ENCODE measurements around the gene NPDC1. TPM values are rescaled to one million over a fixed set of nuclear protein-coding genes. Genes with fewer than 3 reads are reported as not detected.

Gene NPDC1
- total and polyA plus RNA-seq, 2 of the 8 experiments (the other 6 are each of a cell fraction or from before 2014, with no cell fraction given) = 26.2 to 44.1 TPM

- H3K18ac ChIP-seq (ENCODE audit: extremely low read depth, low read length) = peak within 1 kb of the TSS; percentile 81
- H4K5ac ChIP-seq (ENCODE audit: insufficient read length, low read depth, low read length) = peak within 1 kb of the TSS; percentile 39
- H2BK15ac ChIP-seq (ENCODE audit: low read length) = peak within 1 kb of the TSS; percentile 98
- H3K79me1 ChIP-seq (ENCODE audit: low read depth, low read length) = peaks cover 2% of the 10 kb centered on the region; the same call in 1 of the 2 replicates
- POLR2A ChIA-PET (ENCODE audit: partially characterized antibody) = interaction anchor here (0.6 to 2.0 kb wide), 10 partner anchors 11 to 172 kb away, joined by 3 to 5 read pairs (median 4); partner anchors contain the start of gene MAN1B1
- no peaks in the 10 kb centered on the region for H3K36me3 ChIP-seq (ENCODE audit: control insufficient read depth in 2 of 4, insufficient read depth in 4 of 4, low read length in 3 of 4)
- peaks cover 13% of the 10 kb centered on the region for H3K23me2 ChIP-seq (ENCODE audit: low read depth, low read length)
- no peak within 1 kb of the TSS for H3K14ac ChIP-seq (ENCODE audit: insufficient read length)
- H2BK12ac ChIP-seq (ENCODE audit: low read depth, low read length) = peak within 1 kb of the TSS; percentile 98; the same call in 1 of the 2 replicates
- CTCF ChIA-PET (ENCODE audit: partially characterized antibody) = interaction anchor here (0.6 to 13.5 kb wide), 21 partner anchors 7 to 313 kb away, joined by 3 to 291 read pairs (median 5); partner anchors contain the start of genes ABCA2, ENTPD2, FUT7 and MAN1B1
- H3K23ac ChIP-seq (ENCODE audit: insufficient read length) = no peak within 1 kb of the TSS
- H2BK120ac ChIP-seq (replicated peaks; ENCODE audit: low read depth, low read length) = peak within 1 kb of the TSS; percentile 83
- H3K9me3 ChIP-seq (ENCODE audit: insufficient read depth in 2 of 2, low read depth in 1 of 2, low read length in 1 of 2) = no peaks in the 10 kb centered on the region
- H4K20me1 ChIP-seq (replicated peaks in 1 of 2; ENCODE audit: control insufficient read depth in 1 of 2, insufficient read depth in 2 of 2, low read length in 2 of 2) = peaks cover 23 to 25% of the 10 kb centered on the region in 2 experiments
- H3K27ac ChIP-seq (ENCODE audit: low read depth, low read length) = no peak within 1 kb of the TSS; the same call in 1 of the 2 replicates
- H3K27me3 ChIP-seq (replicated peaks in 1 of 4; ENCODE audit: control insufficient read depth in 3 of 4, extremely low read depth in 1 of 4, insufficient read depth in 3 of 4, low read length in 3 of 4) = peaks cover 0 to 18% (median 7%) of the 10 kb centered on the region in 4 experiments; a peak in 5 of 7 replicates
- peak within 1 kb of the TSS; percentile 99; the same call in 1 of the 2 replicates for H2AK5ac ChIP-seq (ENCODE audit: low read depth, low read length)
- H4K91ac ChIP-seq (replicated peaks; ENCODE audit: insufficient read length, low read length) = peak within 1 kb of the TSS; percentile 71
- H3K9ac ChIP-seq (replicated peaks in 1 of 4; ENCODE audit: extremely low read depth in 1 of 4, low read depth in 3 of 4, low read length in 3 of 4) = peak within 1 kb of the TSS in 3 of 4 experiments; percentile 10 to 34 (median 20); a peak in 3 of 7 replicates
- H2BK20ac ChIP-seq (ENCODE audit: low read length) = peak within 1 kb of the TSS; percentile 90
- FAIRE-seq (no peak), DNase-seq (ENCODE audit: low read depth in 1 of 2, low spot score in 2 of 2) (peak; percentile 75 to 84)
- peak within 1 kb of the TSS; percentile 44; the same call in 1 of the 2 replicates for H2BK5ac ChIP-seq (ENCODE audit: low read depth, low read length)
- H3K79me2 ChIP-seq (ENCODE audit: control insufficient read depth in 1 of 2, insufficient read depth in 2 of 2, low read length in 2 of 2) = no peaks in the 10 kb centered on the region
- H3K4me2 ChIP-seq (ENCODE audit: insufficient read depth in 1 of 2, low read depth in 2 of 2, low read length in 2 of 2) = peak within 1 kb of the TSS; percentile 73 to 85
- peak within 1 kb of the TSS; percentile 12 for H3K56ac ChIP-seq (replicated peaks; ENCODE audit: insufficient read length, low read depth, low read length)
- H4K8ac ChIP-seq (ENCODE audit: extremely low read depth, insufficient read depth, low read length) = peak within 1 kb of the TSS; percentile 90
- WGBS, 2 experiments (ENCODE audit: extremely low coverage in 1 of 2, insufficient coverage in 1 of 2, insufficient read length in 1 of 2, insufficient replicate concordance in 2 of 2, low coverage in 1 of 2, low lambda C conversion rate in 2 of 2, missing lambda C conversion rate in 1 of 2) = 1% methylated on average over 40 of the region's 74 CpGs; no CpG with 5 or more reads in 1 of the 2 experiments
- 0 out of 2 replicates have a peak within 1 kb of the TSS, but pooled peaks have one; percentile 3 for H2AFZ ChIP-seq (ENCODE audit: low read length)
- peaks cover 0 to 27% (median 21%) of the 10 kb centered on the region in 4 experiments; a peak in 6 of 7 replicates for H3K4me1 ChIP-seq (replicated peaks in 1 of 4; ENCODE audit: control insufficient read depth in 3 of 4, insufficient read depth in 4 of 4, low read length in 3 of 4)
- peak within 1 kb of the TSS; percentile 24 for H3K4ac ChIP-seq (replicated peaks; ENCODE audit: insufficient read length, low read depth, low read length)
- H3K4me3 ChIP-seq (ENCODE audit: extremely low read depth in 1 of 4, insufficient read depth in 2 of 4, low read depth in 3 of 4, low read length in 4 of 4) = peak within 1 kb of the TSS; percentile 46 to 64 (median 48)
- TF ChIP-seq GTF2F1 (IDR thresholded peaks at IDR 0.05; ENCODE audit: borderline replicate concordance, low read depth, low read length) (no peak), SP4 (IDR thresholded peaks at IDR 0.05; ENCODE audit: low read length) (no peak), CBX5 (IDR thresholded peaks at IDR 0.05; ENCODE audit: low read depth, low read length) (no peak), EP300 (IDR thresholded peaks at IDR 0.05; ENCODE audit: borderline replicate concordance in 1 of 2, low read depth in 2 of 2, low read length in 2 of 2) (0 out of 3 replicates have a peak, but pooled peaks of 1 of the 2 experiments have one; percentile 18), BACH1 (IDR thresholded peaks at IDR 0.05; ENCODE audit: low read length) (no peak; the same call in 1 of the 2 replicates), EZH2 (IDR thresholded peaks at IDR 0.05; ENCODE audit: low read depth, low read length, severe bottlenecking) (no peak), TBP (IDR thresholded peaks at IDR 0.05; ENCODE audit: low read depth, low read length) (peak; percentile 35; the same call in 1 of the 2 replicates), ASH2L (IDR thresholded peaks at IDR 0.05; ENCODE audit: low read length) (no peak), SIRT6 (IDR thresholded peaks at IDR 0.05; ENCODE audit: low read length) (no peak), KDM5A (IDR thresholded peaks at IDR 0.05; ENCODE audit: low read length) (no peak)
- TF ChIP-seq, protein P1, sequence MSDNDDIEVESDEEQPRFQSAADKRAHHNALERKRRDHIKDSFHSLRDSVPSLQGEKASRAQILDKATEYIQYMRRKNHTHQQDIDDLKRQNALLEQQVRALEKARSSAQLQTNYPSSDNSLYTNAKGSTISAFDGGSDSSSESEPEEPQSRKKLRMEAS (IDR thresholded peaks at IDR 0.05) = peak; percentile 65
These were observed 24.4 kb upstream of the NPDC1 start, which contains the start of gene SAPCD2 for GRCh38 chr9:137070201-137070905. SAPCD2 (minus strand) TSS chr9:137070557; CDS start chr9:137070460, 97 bp downstream.
